DMS79 treated with DMSO at 0.1 percent for 48 hours (cell line): ENCODE results near the gene PIGQ.

Experiments
- DNase-seq: peaks from one replicate; lab custom pipeline; 2025; lab: John Stamatoyannopoulos, UW

PIGQ gene

GRCh38 chr16:534135-534534 is 35.6 kb upstream of the PIGQ start:
- no peak for DNase-seq

GRCh38 chr16:534856-535445 is 34.8 kb upstream of the PIGQ start:
- no peak for DNase-seq

- DNase-seq = no peak
These were observed 34.0 kb upstream of the PIGQ start for GRCh38 chr16:535446-536405.

GRCh38 chr16:536746-537145 is 33.0 kb upstream of the PIGQ start:
- DNase-seq = no peak

- no peak for DNase-seq
These were observed 32.1 kb upstream of the PIGQ start for GRCh38 chr16:537415-538335.

GRCh38 chr16:539901-540530 is 29.8 kb upstream of the PIGQ start:
- no peak for DNase-seq

- DNase-seq = no peak
These were observed 29.0 kb upstream of the PIGQ start for GRCh38 chr16:540645-541340.

GRCh38 chr16:543301-544164 is 26.2 kb upstream of the PIGQ start:
- no peak for DNase-seq

GRCh38 chr16:544517-544916 is 25.3 kb upstream of the PIGQ start:
- no peak for DNase-seq

GRCh38 chr16:546909-547770 is 22.6 kb upstream of the PIGQ start:
- DNase-seq = no peak

GRCh38 chr16:548586-548985 is 21.2 kb upstream of the PIGQ start:
- no peak for DNase-seq

- no peak for DNase-seq
These were observed 20.1 kb upstream of the PIGQ start for GRCh38 chr16:549544-550263.

- no peak for DNase-seq
These were observed 18.6 kb upstream of the PIGQ start for GRCh38 chr16:551210-551609.

GRCh38 chr16:552171-552570 is 17.6 kb upstream of the PIGQ start:
- no peak for DNase-seq

GRCh38 chr16:553601-554296 is 16.0 kb upstream of the PIGQ start:
- DNase-seq = no peak

- DNase-seq = no peak
These were observed 15.5 kb upstream of the PIGQ start for GRCh38 chr16:554297-554621.

- DNase-seq = no peak
These were observed 15.0 kb upstream of the PIGQ start for GRCh38 chr16:554640-555365.
